ENCODE data around the gene CREG2.

GRCh38 chr2:101311696-101312017 lies 75.6 kb downstream of the CREG2 start:
- TF ChIP-seq TAF1 (IDR thresholded peaks at IDR 0.05; ENCODE audit: borderline replicate concordance, insufficient read depth, low read length) (no peak), REST (IDR thresholded peaks at IDR 0.05; ENCODE audit: insufficient read depth in 1 of 2, low read depth in 2 of 2, low read length in 2 of 2) (no peak), FOXP2 (optimal IDR thresholded peaks at IDR 0.05; ENCODE audit: borderline replicate concordance, extremely low read depth, extremely low read length, insufficient read depth) (no peak), POLR2AphosphoS5 (IDR thresholded peaks at IDR 0.05; ENCODE audit: low read depth, low read length) (no peak)
